Stimulated activated CD8-positive, alpha-beta memory T cell treated with anti-CD3 and anti-CD28 coated beads, Interleukin-12 subunit alpha, Interleukin-12 subunit beta, amount 100 ng/mL, for 24 hours (primary cell): Measurements from ENCODE around the gene MREG.
A peak's percentile ranks its signal among the peaks of the same experiment; 100 is the strongest.

Source experiments
- DNase-seq: peaks from one replicate; pipeline ENCODE4 v3.0.0-alpha.2; 2020; ENCODE audit errors: extremely low read depth

MREG gene

GRCh38 chr2:216013080-216013909 lies at the start of gene MREG:
Gene MREG (minus strand): TSS chr2:216013551. CDS start chr2:216013327, 224 bp downstream.
- DNase-seq = peak; percentile 52

GRCh38 chr2:216059233-216059834 lies 46.0 kb upstream of the MREG start:
- DNase-seq = no peak

GRCh38 chr2:216057688-216058193 lies 44.4 kb upstream of the MREG start:
- no peak for DNase-seq

- DNase-seq = no peak
Measured at GRCh38 chr2:216056739-216057138, 43.4 kb upstream of the MREG start.

GRCh38 chr2:216055680-216056079 lies 42.3 kb upstream of the MREG start:
- no peak for DNase-seq

GRCh38 chr2:216052420-216052819 lies 39.1 kb upstream of the MREG start:
- DNase-seq = no peak

- no peak for DNase-seq
Measured at GRCh38 chr2:216051350-216051749, 38.0 kb upstream of the MREG start.

- DNase-seq = no peak
Measured at GRCh38 chr2:216049452-216049851, 36.1 kb upstream of the MREG start.

GRCh38 chr2:216047397-216047796 lies 34.0 kb upstream of the MREG start:
- no peak for DNase-seq

GRCh38 chr2:216044883-216045486 lies 31.6 kb upstream of the MREG start:
- no peak for DNase-seq

GRCh38 chr2:216043949-216044348 lies 30.6 kb upstream of the MREG start:
- DNase-seq = no peak

- DNase-seq = no peak
Measured at GRCh38 chr2:216041438-216041837, 28.1 kb upstream of the MREG start.

- no peak for DNase-seq
Measured at GRCh38 chr2:216039918-216040317, 26.6 kb upstream of the MREG start.

GRCh38 chr2:216034065-216034464 lies 20.7 kb upstream of the MREG start:
- DNase-seq = peak; percentile 24

GRCh38 chr2:216033403-216033802 lies 20.1 kb upstream of the MREG start:
- DNase-seq = no peak

- DNase-seq = no peak
Measured at GRCh38 chr2:216031960-216032689, 18.8 kb upstream of the MREG start.

GRCh38 chr2:216030216-216030615 lies 16.9 kb upstream of the MREG start:
- no peak for DNase-seq

GRCh38 chr2:216029416-216030129 lies 16.2 kb upstream of the MREG start:
- DNase-seq = no peak

- DNase-seq = no peak
Measured at GRCh38 chr2:216024779-216025336, 11.5 kb upstream of the MREG start.

- no peak for DNase-seq
Measured at GRCh38 chr2:216023055-216023648, 9.8 kb upstream of the MREG start.
